IMR-90 (cell line): Measurements from ENCODE around the gene CABCOCO1. TPM values are rescaled to one million over a fixed set of nuclear protein-coding genes. Genes with fewer than 3 reads are reported as not detected.
"Not testable (repeated sequence)": the region's sequence is repeated elsewhere in the genome, so short reads cannot be mapped to it uniquely, and the experiment has no call there.

Experiments used
- ATAC-seq: fragments of 200-7000 bp; cut with Tn5 transposase; 2 replicates; pipeline ENCODE4 v1.9.1; 2020; ENCODE audit warnings: low read depth, mild to moderate bottlenecking, moderate library complexity
- BruUV-seq: library from RNA; stranded (reverse); fragments of 400-500 nt; replicated peaks from 2 replicates; lab custom pipeline; 2021; lab: Mats Ljungman, UMichigan
- CTCF ChIA-PET: fragments of 300-600 bp; formaldehyde crosslinking; extraction: SDS; loops from one replicate; lab custom pipeline; 2021; ENCODE audit warnings: antibody characterized with exemption; lab: Yijun Ruan, JAX
- POLR2A ChIA-PET: fragments of 300-600 bp; sonication (Branson Sonifier 250); formaldehyde crosslinking; loops from one replicate; lab custom pipeline; 2022; ENCODE audit warnings: antibody characterized with exemption; ENCODE audit not compliant: unreplicated experiment; lab: Charles Lee
- DNase-seq: peaks from one replicate; pipeline ENCODE4 v3.0.0; 2013
- H2AFZ ChIP-seq: replicated peaks from 2 replicates; pipeline ENCODE3; 2013; ENCODE audit warnings: low read length, mild to moderate bottlenecking; ENCODE audit not compliant: poor library complexity
- H2AK5ac ChIP-seq: 2 replicates; pipeline ENCODE4 v1.6.1; 2013; ENCODE audit warnings: low read depth, low read length, inconsistent platforms
- H2AK9ac ChIP-seq: replicated peaks from 2 replicates; pipeline ENCODE3; 2013; ENCODE audit warnings: mild to moderate bottlenecking, low read depth, low read length, moderate library complexity; ENCODE audit not compliant: poor library complexity
- H2BK120ac ChIP-seq: 2 replicates; pipeline ENCODE4 v1.6.1; 2013; ENCODE audit warnings: low read depth, low read length, inconsistent platforms
- H2BK15ac ChIP-seq: 3 replicates; pipeline ENCODE4 v1.6.1; 2013; ENCODE audit warnings: low read depth, low read length, inconsistent platforms
- H2BK20ac ChIP-seq: 2 replicates; pipeline ENCODE4 v1.6.1; 2013; ENCODE audit warnings: low read depth, mild to moderate bottlenecking, inconsistent platforms, low read length, moderate library complexity
- H2BK5ac ChIP-seq: 2 replicates; pipeline ENCODE4 v1.6.1; 2013; ENCODE audit warnings: mild to moderate bottlenecking, low read depth, low read length, inconsistent platforms; ENCODE audit not compliant: poor library complexity, severe bottlenecking
- H3K14ac ChIP-seq: replicated peaks from 2 replicates; pipeline ENCODE4 v1.6.1; 2013; ENCODE audit warnings: low read depth, low read length, inconsistent platforms
- H3K18ac ChIP-seq: 2 replicates; pipeline ENCODE4 v1.6.1; 2013; ENCODE audit warnings: low read depth, low read length, control low read depth
- H3K23ac ChIP-seq: 2 replicates; pipeline ENCODE4 v1.6.1; 2013; ENCODE audit warnings: low read depth, low read length, inconsistent platforms
- H3K27ac ChIP-seq: 2 replicates; pipeline ENCODE4 v1.5.1; 2013; ENCODE audit warnings: mild to moderate bottlenecking, control low read depth, low read length; ENCODE audit not compliant: insufficient read depth
- H3K27me3 ChIP-seq: 2 replicates; pipeline ENCODE4 v1.6.1; 2013; ENCODE audit warnings: low read length; ENCODE audit not compliant: control insufficient read depth, insufficient read depth
- H3K36me3 ChIP-seq: 2 replicates; pipeline ENCODE4 v1.6.1; 2013; ENCODE audit warnings: low read length, mixed read lengths; ENCODE audit not compliant: control insufficient read depth, insufficient read depth
- H3K4ac ChIP-seq: 2 replicates; pipeline ENCODE4 v1.6.1; 2013; ENCODE audit warnings: low read depth, low read length, inconsistent platforms
- H3K4me1 ChIP-seq: 2 replicates; pipeline ENCODE4 v1.6.1; 2013; ENCODE audit warnings: low read length, mixed read lengths; ENCODE audit not compliant: control insufficient read depth, insufficient read depth
- H3K4me2 ChIP-seq: 2 replicates; pipeline ENCODE4 v1.6.1; 2013; ENCODE audit warnings: low read depth, mild to moderate bottlenecking, control low read depth, low read length, moderate library complexity
- H3K4me3 ChIP-seq: 2 replicates; pipeline ENCODE4 v1.5.1; 2013; ENCODE audit warnings: low read depth, mild to moderate bottlenecking, control low read depth, low read length, moderate library complexity; ENCODE audit not compliant: insufficient read depth
- H3K56ac ChIP-seq: 2 replicates; pipeline ENCODE4 v1.6.1; 2013; ENCODE audit warnings: low read length, inconsistent platforms; ENCODE audit not compliant: insufficient read depth; ENCODE audit errors: extremely low read depth
- H3K79me1 ChIP-seq, 2 experiments: 2 replicates each; pipeline ENCODE4 v1.6.1; 2013; ENCODE audit warnings: low read length in 2 of 2, inconsistent platforms in 1 of 2, low read depth in 1 of 2
- H3K9ac ChIP-seq: 2 replicates; pipeline ENCODE4 v1.6.1; 2013; ENCODE audit warnings: low read depth, low read length, control low read depth
- H3K9me1 ChIP-seq: 2 replicates; pipeline ENCODE4 v1.6.1; 2013; ENCODE audit warnings: low read length, inconsistent platforms; ENCODE audit not compliant: insufficient read depth
- H3K9me3 ChIP-seq: 2 replicates; pipeline ENCODE4 v1.6.1; 2013; ENCODE audit warnings: low read length; ENCODE audit not compliant: control insufficient read depth, insufficient read depth
- H4K20me1 ChIP-seq: 2 replicates; pipeline ENCODE4 v1.6.1; 2013; ENCODE audit warnings: low read length, inconsistent platforms; ENCODE audit not compliant: insufficient read depth
- H4K5ac ChIP-seq: 2 replicates; pipeline ENCODE4 v1.6.1; 2013; ENCODE audit warnings: mild to moderate bottlenecking, low read depth, low read length, control low read depth
- H4K8ac ChIP-seq, 2 experiments: 2 replicates each; pipeline ENCODE4 v1.6.1; 2013; ENCODE audit warnings: low read depth in 2 of 2, low read length in 2 of 2, control low read depth in 1 of 2, inconsistent platforms in 1 of 2
- H4K91ac ChIP-seq: 2 replicates; pipeline ENCODE4 v1.6.1; 2013; ENCODE audit warnings: low read depth, low read length, inconsistent platforms; ENCODE audit not compliant: insufficient read depth
- CEBPB ChIP-seq: IDR thresholded peaks from 2 replicates; pipeline ENCODE4 v1.6.1; 2012; ENCODE audit warnings: low read depth, low read length, improper control_type of control experiment
- NFE2L2 ChIP-seq: fragments of 150-350 bp; IDR thresholded peaks from 2 replicates; pipeline ENCODE4 v1.6.1; 2016; ENCODE audit warnings: low read depth, mild to moderate bottlenecking, low read length
- RCOR1 ChIP-seq: IDR thresholded peaks from 2 replicates; pipeline ENCODE4 v1.6.1; 2012; ENCODE audit warnings: mild to moderate bottlenecking, low read length, improper control_type of control experiment; ENCODE audit not compliant: insufficient replicate concordance
- WGBS, 2 experiments: methylation state at CpG; one replicate each; pipeline versions ENCODE4 v1.1.5 to v1.1.7; 2013; ENCODE audit warnings: missing lambda C conversion rate in 2 of 2; ENCODE audit not compliant: insufficient read length in 1 of 2; ENCODE audit errors: extremely low coverage in 2 of 2; 5-methylcytosine and 5-hydroxymethylcytosine counted together
- dilution Hi-C: fragments of 300-500 bp; cut with HindIII; formaldehyde crosslinking; loops from one replicate; pipeline ENCODE4 v1.14.3; 2018; ENCODE audit warnings: low sequenced_read_pairs; ENCODE audit not compliant: unreplicated experiment
- in situ Hi-C: fragments of 300-500 bp; cut with MboI; formaldehyde crosslinking; loops from 3 replicates; pipeline ENCODE4 v1.14.3; 2019; ENCODE audit warnings: low sequenced_read_pairs, inconsistent platforms, mixed read lengths
- intact Hi-C: fragments of 100-400 bp; cut with micrococcal nuclease; formaldehyde crosslinking; loops from 2 replicates; pipeline ENCODE4 v1.10.0; 2022
- polyA plus RNA-seq, 3 experiments: library from polyadenylated mRNA; depleted of rRNA; stranded (reverse); fragments of >200 nt; gene quantifications; 2 replicates each; pipeline ENCODE4 v1.2.3, GENCODE V29; 2012; ENCODE audit warnings: low replicate concordance in 1 of 3
- total RNA-seq: library from RNA; depleted of rRNA; stranded (reverse); fragments of >200 nt; gene quantifications from 2 replicates; pipeline ENCODE4 v1.2.3, GENCODE V29; 2012

The CABCOCO1 gene
- total and polyA plus RNA-seq, 2 of the 4 experiments (the other 2 are of a cell fraction), result 0.18 to 0.31 TPM

DNA sequence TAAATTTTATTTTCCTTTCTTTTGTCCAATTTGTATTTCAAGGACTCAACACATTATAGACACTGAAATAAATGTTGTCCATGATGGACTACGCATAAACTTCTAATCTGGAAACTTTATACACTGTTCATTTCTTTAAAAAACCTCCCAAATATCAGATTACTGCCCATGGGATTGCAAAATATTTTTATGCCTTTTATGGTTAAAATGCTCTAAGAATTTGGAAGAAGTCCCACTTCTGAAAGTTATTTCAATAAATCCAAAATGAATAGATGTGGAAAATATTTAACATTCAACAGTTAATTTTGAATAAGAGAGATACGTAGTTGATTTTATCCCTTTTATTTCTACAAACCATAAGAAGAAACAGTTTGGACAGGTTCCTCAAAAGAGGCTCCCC lies 46.1 kb downstream of the CABCOCO1 start:
- CTCF ChIA-PET, result no interaction called here
- in situ Hi-C loops, result no loop called here
- no peak overlapping the region for H2BK5ac ChIP-seq
- no peak overlapping the region for H2BK20ac ChIP-seq
- H2AK9ac ChIP-seq, result no peak overlapping the region
- no peak overlapping the region for H2AFZ ChIP-seq
- H3K23ac ChIP-seq, result no peak overlapping the region
- dilution Hi-C loops, result no loop called here
- BruUV-seq, result no TSS peak
- no peak overlapping the region for H3K18ac ChIP-seq
- no peak overlapping the region for H4K91ac ChIP-seq
- no peaks in the 10 kb centered on the region for H3K9me3 ChIP-seq
- TF ChIP-seq NFE2L2 (no peak), CEBPB (0 out of 2 replicates have a peak, but pooled peaks have one; percentile 33), RCOR1 (no peak)
- H3K9me1 ChIP-seq, result no peaks in the 10 kb centered on the region
- no peak overlapping the region for H4K5ac ChIP-seq
- H2AK5ac ChIP-seq, result no peak overlapping the region
- H3K4me2 ChIP-seq, result no peak overlapping the region
- no peak overlapping the region for H3K4ac ChIP-seq
- no peak overlapping the region for H3K9ac ChIP-seq
- H3K4me3 ChIP-seq, result no peak overlapping the region
- POLR2A ChIA-PET, result no interaction called here
- H3K14ac ChIP-seq, result no peak overlapping the region
- WGBS, 2 experiments, result no CpG with 5 or more reads among the region's 2 CpGs
- no peaks in the 10 kb centered on the region for H3K27me3 ChIP-seq
- no peaks in the 10 kb centered on the region for H3K36me3 ChIP-seq
- H4K20me1 ChIP-seq, result no peaks in the 10 kb centered on the region
- no peaks in the 10 kb centered on the region for H3K79me1 ChIP-seq
- no peak overlapping the region for H3K56ac ChIP-seq
- H3K4me1 ChIP-seq, result no peaks in the 10 kb centered on the region
- ATAC-seq, result peak; percentile 27; the same call in 1 of the 2 replicates
- H2BK120ac ChIP-seq, result no peak overlapping the region
- intact Hi-C loops, result no loop called here
- H4K8ac ChIP-seq, result no peak overlapping the region
- H3K27ac ChIP-seq, result no peak overlapping the region
- DNase-seq, result peak; percentile 29
- no peak overlapping the region for H2BK15ac ChIP-seq

DNA sequence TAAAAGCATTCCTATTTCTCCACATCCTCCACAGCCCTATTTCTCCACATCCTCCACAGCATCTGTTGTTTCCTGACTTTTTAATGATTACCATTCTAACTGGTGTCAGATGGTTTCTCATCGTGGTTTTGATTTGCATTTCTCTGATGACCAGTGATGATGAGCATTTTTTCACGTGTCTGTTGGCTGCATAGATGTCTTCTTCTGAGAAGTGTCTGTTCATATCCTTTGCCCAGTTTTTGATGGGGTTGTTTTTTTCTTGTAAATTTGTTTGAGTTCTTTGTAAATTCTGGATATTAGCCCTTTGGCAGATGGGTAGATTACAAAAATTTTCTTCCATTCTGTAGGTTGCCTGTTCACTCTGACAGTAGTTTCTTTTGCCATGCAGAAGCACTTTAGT lies 49.4 kb downstream of the CABCOCO1 start:
- H2BK15ac ChIP-seq, H3K18ac ChIP-seq, H3K4me2 ChIP-seq, H3K4me1 ChIP-seq, intact Hi-C loops, H4K8ac ChIP-seq, POLR2A ChIA-PET, H2AK5ac ChIP-seq, dilution Hi-C loops, H2BK120ac ChIP-seq, H3K23ac ChIP-seq, H3K27me3 ChIP-seq, H3K27ac ChIP-seq, H2AK9ac ChIP-seq, ATAC-seq, H3K4ac ChIP-seq, H3K36me3 ChIP-seq, DNase-seq, H2AFZ ChIP-seq, H2BK20ac ChIP-seq, H4K20me1 ChIP-seq, CTCF ChIA-PET, in situ Hi-C loops, H4K5ac ChIP-seq, BruUV-seq, H3K9me3 ChIP-seq, H3K9me1 ChIP-seq, H3K4me3 ChIP-seq, H3K9ac ChIP-seq, H3K56ac ChIP-seq, H3K14ac ChIP-seq, H4K91ac ChIP-seq, H3K79me1 ChIP-seq, H2BK5ac ChIP-seq: not testable (repeated sequence)
- no CpG with 5 or more reads among the region's 2 CpGs for WGBS, 2 experiments
